GM20000 (cell line): ENCODE data around the gene ALDH3B1.

Experiments used
- DNase-seq: peaks from one replicate; pipeline ENCODE4 v3.0.0; 2012; ENCODE audit warnings: low spot score
- TF ChIP-seq, protein P1 (sequence below): IDR thresholded peaks from 2 replicates; pipeline ENCODE4 v1.5.1; 2012; ENCODE audit warnings: mild to moderate bottlenecking, control low read depth; ENCODE audit errors: extremely low read depth, missing control alignments

ALDH3B1 gene

DNA sequence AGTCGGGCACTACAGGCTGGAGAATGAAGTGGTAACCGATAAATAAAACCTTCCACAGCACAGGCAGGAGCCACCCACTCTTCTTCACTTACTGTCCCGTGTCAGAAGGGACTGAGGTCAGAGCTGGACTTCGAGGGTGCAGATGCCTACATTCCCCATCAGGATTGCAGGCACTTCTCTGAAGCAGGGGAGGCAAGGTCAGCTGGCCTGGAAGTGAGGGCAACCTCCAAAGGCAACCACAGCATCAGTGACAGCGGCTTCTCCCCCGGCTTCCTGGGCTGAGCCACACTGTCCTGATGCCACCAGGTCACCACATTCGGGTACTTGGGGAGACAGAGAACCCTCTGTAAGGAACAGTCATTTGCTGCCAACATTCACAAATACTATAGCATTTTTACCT lies 51.4 kb downstream of the ALDH3B1 start:
- no peak for DNase-seq
- TF ChIP-seq, protein P1, sequence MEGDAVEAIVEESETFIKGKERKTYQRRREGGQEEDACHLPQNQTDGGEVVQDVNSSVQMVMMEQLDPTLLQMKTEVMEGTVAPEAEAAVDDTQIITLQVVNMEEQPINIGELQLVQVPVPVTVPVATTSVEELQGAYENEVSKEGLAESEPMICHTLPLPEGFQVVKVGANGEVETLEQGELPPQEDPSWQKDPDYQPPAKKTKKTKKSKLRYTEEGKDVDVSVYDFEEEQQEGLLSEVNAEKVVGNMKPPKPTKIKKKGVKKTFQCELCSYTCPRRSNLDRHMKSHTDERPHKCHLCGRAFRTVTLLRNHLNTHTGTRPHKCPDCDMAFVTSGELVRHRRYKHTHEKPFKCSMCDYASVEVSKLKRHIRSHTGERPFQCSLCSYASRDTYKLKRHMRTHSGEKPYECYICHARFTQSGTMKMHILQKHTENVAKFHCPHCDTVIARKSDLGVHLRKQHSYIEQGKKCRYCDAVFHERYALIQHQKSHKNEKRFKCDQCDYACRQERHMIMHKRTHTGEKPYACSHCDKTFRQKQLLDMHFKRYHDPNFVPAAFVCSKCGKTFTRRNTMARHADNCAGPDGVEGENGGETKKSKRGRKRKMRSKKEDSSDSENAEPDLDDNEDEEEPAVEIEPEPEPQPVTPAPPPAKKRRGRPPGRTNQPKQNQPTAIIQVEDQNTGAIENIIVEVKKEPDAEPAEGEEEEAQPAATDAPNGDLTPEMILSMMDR = no peak

DNA sequence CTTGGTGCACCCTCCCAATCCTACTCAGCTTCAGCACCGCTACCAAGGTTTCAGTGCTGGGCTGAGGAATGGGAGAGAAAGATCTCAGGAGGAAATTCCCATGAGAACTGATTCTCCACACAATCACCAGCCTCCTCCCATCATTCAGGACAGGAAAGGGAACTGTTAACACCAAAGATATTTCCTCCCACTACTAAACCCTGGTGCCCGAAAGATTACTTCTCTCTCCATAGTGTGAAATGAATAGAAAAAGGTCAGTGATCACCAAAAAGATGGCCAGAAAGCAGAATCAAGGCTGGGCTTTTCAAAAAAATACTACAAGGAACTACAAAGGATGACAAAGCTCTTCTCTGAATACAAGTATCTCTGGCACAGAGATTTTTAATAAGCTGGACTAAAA lies 54.8 kb downstream of the ALDH3B1 start:
- TF ChIP-seq, protein P1 = no peak
- no peak for DNase-seq

DNA sequence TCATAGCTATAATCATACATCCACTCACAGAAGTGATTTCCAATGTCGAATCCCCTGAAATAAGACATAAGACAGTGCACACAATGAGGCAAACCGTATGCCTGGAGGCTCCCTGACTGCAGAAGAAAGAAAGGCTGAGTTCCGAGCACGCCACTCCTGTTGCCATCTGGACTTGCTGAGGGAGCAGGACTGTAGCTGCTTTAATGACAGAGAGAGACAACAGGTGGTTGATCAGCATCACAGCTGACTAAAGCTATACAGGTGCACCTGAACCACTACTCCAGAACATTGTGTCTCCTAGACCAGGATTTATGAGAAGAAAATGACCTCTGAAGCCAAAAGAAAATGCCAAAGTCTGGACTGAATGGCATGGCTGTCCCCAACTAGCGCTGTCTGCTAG lies 55.7 kb downstream of the ALDH3B1 start:
- TF ChIP-seq, protein P1 = no peak
- no peak for DNase-seq

DNA sequence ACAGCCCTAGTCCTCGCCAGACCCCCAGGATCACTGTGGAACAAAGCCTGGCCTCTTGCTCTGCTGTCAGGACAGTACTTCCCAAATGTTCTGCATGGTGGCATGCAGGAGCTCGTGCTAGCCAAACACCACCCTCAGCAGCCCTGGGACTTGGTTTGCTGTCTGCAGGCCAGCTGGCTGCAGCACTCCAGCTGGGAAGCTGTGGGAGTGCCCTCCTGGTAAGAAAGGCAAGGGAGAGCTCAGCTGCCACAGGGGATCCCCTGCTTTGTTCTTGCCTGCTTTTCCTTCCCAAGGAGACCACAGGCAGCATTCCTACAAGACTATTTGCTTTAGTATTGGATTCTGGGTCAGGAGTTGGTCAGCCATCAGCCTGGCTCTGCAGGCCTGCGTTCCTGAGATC lies 56.6 kb downstream of the ALDH3B1 start:
- TF ChIP-seq, protein P1 = no peak

DNA sequence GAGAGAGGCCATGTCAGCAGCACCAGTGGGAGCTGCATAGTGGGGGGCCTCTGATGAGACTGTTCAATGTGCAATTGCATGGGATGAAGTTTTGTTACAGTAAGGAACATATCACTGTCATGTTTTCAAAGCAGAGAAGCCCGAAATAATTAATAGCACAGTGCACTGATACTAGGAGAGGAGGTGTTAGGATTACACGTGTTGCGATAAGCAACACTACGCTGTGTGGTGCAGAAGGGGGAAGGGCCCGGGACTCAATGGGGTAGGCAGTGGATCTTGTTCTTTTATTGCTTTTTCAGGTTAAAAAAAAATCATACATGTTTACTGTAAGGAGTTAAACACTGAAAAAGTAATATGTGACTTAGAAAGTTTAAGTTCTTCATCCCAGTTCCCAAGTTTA lies 57.9 kb downstream of the ALDH3B1 start:
- DNase-seq = no peak
- TF ChIP-seq, protein P1 = no peak

More for the DNA sequence above, 56.6 kb downstream of the ALDH3B1 start:
- no peak for DNase-seq

DNA sequence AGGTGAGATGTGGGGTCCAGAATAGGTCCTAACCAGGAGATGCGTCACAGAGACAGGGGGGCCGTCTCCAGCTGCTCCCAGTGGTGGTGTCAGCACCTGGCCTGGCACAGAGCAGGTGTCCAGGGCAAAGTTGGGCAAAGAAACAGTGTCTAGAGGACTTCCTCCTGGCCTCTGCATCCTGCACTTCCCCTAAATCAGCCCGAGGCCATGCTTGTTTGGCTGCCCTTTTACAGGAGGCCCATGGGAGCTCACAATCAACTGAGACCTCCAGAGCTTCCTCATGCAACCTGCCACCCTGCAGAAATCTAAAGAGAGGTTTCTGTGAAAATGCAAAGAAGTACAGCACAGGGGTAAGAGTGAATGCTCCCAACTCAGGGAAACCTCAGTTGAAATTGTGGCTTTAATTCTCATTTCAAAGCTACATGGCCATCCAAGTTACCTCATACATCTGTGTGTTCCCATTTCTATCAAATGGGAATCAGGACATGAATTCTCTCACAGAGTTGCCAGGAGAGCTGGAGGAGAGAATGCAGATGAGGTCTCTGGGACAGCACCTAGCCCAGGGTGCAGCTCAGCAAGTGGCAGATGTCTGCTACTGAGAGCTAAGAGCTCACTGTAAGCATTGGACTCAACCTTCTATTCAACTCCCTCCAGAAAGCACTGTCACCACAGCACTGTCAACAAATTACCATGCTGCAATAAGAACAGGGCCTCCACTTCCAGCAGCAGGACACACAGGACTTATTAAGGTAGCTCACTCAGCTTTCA lies 61.3 kb downstream of the ALDH3B1 start:
- DNase-seq = no peak
- TF ChIP-seq, protein P1 = no peak

DNA sequence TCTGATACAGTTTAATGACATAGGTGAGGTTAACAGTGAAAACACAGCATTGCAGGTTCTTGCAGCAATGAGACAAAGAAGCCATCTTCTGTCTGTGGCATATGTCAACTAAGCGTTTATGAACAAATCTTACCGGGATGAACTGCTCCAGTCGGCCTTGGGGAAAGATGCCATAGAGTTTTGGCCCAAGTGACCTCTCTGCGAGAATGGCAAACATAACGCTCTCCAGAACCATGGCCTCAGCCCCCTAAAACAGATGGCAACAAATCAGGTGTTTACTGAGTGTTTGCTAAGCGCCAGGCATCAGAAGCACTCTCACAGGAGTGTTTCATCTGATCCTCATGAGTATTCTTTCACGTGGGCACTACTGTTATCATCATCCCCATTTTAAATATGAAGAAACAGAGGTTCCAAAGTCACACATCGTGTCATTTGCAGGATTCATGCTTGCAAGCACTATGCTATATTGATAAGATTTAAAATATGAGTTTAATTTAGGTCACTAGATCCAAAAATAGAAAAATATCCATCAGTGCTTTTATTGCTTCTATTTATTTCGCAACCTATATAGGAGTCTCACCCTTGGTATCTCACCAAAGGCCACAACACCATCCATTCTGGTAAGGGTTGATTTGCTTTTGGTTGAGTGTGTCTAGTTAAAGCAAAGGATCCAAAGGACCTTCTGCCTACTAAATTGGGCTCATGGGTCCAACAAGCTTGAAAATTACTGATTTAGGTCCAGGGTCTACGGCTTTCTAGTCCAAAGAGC lies 64.6 kb downstream of the ALDH3B1 start:
- no peak for DNase-seq
- TF ChIP-seq, protein P1 = no peak
